ENCODE data around the gene MTPN.

MTPN gene, protein sequence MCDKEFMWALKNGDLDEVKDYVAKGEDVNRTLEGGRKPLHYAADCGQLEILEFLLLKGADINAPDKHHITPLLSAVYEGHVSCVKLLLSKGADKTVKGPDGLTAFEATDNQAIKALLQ

DNA sequence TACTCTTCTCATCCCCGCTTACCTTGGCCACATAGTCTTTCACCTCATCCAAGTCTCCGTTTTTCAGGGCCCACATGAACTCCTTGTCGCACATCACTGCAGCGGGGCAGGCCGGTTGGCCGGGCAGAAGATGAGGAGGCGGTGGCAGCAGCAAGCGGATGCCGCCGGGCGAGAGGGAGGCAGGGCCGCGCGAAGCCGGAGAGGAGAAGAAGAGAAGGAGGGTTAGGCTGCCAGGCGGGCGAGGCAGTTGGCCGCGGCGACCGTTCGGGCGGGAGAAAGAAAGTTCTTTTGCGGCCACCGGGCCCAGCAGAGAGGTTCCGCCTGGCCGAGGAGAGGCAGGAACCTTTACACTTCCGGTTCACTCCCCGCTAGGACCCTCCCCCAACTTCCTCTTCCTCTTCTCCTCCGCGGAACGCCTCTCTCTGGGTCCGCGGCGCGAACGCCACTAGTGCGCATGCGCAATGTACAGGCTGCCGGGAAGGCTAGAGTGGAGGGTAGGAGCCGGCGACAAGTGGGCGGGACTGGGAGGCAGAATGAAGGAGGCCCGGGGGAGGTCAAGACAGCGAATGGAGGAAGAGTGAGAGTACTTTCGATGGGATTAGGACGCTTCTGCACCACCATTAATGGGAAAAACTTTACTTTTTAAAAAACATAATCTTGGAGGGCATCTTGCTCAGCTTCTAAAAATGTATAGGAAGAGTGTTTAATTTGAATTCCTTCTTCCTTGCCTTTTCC lies at the start of gene MTPN:
MTPN (minus strand) TSS at position 353 of the 735 bp plus-strand sequence; CDS start at position 94, 259 bp downstream.
- DNase-seq, result peak; percentile 98

DNA sequence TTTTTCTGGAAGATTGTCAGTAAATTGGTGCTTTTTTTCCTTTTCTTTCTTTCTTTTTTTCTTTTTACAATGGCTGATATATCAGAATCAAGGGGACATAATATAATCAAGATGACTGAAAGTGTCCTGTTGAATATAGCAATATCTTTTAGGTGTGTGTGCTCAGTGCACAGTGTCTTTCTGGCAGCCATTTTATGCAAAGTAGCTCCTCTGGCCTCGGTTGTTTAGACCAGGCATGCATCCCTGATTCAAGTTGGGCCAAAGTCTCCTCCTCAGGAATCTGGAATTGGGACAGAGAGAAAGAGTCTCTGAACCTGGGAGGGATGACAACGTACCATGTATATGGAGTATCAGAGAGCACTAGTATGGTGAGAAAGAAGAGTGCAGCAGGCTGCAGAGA lies 49.0 kb upstream of the MTPN start:
- no peak for DNase-seq

DNA sequence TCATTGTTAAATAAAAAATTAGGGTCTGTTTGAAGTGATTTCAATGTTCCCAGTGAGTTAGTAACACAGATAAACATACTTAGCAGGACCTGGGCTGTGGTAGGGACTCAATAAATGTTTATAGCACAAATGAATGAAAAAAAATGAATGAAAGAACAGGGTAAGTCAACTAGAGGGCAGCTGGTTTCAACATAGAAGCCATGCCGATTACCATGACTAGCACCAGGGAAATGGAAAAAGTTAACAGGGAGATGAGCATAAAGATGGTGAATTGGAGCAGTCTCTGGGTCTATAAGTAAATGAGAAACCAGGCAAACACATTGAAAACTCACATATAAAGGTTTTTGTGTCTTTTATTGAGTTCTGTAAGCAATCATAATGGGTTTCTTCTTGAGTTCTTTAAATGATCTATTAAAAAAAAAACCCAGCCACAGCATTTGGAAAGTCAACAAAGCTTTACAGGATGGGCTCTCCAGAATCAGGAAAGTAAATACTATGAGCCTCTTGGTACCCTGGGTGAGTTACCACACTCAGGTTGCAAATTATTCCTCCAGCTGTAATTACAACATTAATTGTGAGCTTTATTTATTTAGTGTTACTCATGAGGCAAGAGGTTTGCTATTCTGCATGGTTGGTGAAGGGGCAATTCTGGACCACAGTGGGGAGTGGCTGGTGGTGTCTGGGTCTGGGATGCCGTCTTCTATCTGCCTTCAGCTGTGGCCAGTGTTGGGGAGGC lies 46.1 kb upstream of the MTPN start:
- DNase-seq, result no peak

DNA sequence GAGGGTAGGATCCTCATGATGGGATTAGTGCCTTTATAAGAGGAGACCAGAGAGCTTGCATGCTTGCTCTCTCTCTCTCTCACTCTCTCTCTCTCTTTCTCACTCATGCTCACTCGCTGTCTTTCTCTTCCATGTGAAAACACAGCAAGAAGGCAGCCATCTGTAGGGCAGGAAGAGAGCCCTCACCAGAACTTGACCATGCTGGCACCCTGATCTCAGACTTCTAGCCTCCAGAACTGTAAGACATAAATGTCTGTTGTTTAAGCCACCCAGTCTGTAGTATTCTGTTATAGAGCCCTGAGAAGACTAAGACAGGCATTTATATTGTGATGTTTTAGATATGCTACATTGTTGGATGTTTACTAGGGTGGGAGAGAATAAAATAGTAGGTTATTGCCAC lies 43.4 kb upstream of the MTPN start:
- no peak for DNase-seq

DNA sequence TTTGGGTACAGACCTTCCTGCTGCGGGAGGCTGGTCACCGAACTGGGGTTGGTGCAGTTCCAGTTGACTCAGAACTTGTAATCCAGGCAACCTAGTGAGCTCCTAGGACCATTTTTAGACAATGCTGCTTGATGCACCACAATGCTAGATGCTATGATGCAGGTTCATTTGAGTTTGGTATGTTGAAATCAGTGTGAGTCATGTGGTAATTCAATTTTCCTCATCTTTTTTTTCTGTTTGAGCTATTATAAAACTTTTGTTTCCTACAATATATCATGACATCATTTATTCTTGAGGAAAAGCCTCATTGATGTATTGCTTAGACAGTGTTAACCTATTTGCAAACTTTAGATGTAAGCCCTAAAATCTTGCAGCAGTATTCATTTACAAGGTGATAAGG lies 40.9 kb upstream of the MTPN start:
- DNase-seq, result no peak

DNA sequence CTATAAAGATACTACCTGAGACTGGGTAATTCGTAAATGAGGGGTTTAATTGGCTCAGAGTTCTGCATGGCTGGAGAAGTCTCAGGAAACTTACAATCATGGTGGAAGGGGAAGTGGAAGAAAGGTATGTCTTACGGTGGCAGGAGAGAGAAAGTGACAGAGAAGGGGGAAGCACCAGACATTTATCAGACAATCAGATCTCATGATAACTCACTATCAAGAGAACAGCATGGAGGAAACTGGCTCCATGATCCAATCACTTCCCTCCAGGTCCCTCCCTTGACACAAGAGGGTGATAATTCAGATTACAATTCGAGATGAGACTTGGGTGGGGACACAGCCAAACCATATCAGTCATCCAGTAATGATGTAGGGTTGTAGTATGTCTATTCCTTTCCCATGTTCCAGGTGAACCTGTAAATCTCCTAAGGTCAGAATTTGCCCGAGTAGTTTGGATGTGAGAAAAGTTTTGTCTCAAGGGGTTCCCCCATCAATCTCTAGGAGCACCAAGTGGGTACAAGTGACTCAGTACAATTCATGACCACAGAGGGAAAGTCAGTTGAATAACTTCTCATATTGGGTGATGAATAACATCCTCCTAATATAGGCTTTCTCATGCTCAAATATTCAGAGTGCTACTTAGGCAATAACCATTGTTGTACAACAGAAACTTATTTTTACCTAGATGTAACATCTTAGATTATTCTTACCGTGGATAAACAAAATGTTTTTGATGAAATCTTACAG lies 39.7 kb upstream of the MTPN start:
- DNase-seq, result no peak

DNA sequence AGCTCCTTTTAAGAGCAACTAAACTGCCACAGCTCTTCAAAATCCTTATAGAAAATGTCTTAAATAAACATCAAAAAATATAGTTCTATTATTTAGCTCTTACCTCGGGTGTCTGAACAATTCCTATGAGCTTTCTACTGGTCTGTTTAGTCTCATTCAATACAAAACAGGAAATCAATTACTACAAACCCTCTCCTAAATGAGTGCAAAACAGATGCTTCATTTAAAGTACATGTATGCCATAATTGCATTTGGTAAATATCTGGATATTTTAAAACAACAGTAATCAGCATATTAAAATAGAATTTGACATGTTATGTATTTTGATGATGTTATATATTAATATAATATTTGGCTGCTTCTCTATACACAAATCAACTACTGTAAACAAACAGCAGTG lies 38.5 kb upstream of the MTPN start:
- no peak for DNase-seq

DNA sequence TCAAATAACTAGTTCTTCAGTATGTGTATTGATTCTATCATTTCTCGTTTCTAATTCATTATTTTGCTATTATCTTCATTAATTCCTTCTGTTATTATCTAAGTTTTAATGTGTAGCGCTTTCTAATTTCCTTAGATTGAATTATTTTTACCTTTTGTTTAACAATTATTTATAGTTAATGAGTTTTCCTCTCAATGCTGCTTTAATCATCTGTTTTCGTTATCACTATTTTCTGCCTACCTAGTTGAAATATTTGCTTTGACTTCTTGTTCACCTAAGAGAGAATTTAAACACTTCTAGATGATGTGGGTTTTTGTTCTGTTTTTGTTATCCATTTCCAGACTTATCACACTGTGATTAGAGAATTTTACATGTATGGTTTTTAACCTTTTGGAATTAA lies 37.5 kb upstream of the MTPN start:
- no peak for DNase-seq

DNA sequence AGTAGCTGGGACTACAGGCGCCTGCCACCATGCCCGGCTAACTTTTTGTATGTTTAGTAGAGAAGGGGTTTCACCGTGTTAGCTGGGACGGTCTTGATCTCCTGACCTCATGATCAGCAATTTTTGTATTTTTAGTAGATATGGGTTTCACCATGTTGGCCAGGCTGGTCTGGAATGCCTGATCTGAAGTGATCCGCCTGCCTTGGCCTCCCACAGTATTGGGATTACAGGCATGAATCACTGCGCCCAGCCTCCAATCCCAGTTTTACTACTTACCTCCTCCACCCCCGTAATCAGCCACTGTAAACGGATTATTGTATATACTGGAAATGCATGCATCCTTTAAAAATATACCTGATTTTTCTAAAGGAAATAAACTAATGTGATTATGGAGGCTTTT lies 35.1 kb upstream of the MTPN start:
- no peak for DNase-seq

DNA sequence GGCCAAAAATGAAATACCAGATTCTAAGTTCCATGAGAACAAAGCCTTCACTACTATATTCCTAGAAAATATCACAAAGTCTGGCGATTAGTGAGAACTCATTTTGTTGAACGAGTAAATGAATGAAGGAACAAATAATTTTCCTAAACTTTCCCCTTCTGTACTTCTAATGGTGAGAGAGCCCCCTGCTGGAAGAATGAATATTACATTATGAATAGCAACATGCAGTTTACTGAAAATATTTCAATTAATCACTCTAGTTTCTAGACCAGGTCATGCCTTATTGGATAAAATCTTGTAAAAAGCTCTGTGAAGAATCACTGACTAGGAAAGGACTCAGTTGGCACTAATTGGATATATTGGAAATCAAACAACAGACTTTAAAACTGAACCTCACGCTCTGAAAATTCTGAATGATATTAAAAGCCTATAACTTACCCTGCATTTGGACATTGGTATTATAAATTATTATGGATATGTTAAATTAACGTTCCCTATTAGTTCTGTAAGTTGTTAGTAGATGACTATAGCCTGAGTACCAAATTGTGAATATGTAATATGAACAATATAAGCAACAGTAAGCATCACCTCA lies 32.4 kb upstream of the MTPN start:
- peak; percentile 64 for DNase-seq

DNA sequence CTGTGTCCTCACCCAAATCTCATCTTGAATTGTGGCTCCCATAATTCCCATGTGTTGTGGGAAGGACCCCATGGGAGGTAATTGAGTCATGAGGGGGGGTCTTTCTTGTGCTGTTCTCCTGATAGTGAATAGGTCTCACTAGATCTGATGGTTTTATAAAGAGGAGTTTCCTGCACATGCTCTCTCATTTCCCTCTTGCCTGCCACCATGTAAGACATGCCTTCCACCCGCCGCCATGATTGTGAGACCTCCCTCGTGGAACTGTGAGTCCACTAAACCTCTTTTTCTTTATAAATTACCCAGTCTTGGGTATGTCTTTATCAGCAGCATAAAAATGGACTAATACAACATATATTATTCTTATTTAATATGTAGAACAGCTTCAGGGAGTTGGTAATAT lies 29.0 kb upstream of the MTPN start:
- no peak for DNase-seq

DNA sequence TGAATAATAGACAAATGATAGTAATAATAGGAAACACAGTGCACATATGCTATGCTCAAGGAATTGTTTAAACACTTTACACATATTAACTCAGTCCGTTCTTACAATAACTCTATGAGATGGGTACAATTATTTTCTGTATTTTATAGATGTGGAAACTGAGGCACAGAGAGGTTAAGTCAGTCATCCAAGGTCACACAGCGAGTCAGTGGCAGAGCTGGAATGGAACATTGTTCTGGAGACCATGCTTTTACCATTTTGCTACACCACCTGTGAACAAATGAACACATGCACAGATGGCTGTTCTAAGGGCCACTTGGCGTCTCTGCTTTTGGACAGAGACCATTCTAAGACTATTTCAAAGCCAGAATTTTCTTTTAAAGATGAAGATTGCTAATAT lies 26.9 kb upstream of the MTPN start:
- no peak for DNase-seq

DNA sequence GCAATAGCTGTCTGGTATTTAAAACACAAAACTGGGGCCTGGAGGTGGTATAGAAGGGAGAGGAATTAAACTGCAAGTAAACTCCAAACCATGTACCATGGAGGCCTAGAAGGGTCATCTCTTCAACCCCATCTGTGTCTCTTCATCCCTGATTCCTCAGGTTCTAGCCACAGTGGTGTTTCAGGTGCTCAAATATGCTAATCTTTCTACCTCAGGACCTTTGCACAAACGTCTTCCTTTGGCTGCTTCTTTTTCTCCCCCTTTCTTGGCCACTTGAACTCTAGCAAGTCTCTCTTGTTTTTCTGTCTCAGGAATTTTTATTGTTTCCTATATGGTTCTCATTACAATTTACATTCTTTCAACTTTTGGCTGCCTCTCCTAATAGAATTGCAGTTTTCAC lies 25.6 kb upstream of the MTPN start:
- DNase-seq, result no peak

DNA sequence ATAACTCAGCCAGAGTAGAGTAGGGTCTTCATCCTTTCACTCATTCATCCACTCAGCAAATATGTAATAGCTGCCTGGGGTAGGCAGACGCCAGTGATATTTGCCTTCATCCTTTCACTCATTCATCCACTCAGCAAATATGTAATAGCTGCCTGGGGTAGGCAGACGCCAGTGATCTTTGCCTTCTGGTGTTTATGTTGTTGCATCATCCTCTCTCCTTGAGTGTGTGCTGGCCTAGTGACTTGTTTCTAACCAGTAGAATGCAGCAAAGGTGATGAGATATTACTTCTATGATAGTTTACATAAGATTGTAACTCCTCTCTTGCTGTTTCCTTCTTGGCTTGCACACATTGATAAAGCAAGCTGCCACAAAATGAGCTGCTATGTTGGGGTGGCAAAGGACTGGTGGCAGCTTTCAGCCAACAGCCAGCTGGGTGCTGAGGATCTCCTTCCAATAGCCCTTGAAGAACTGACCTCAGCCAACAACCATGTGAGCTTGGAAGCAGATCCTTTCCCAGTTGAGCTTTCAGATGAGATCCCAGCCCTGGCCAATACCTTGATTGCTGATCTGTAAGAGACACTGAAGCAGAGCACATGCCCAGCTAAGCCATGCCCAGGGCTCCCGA lies 23.2 kb upstream of the MTPN start:
- DNase-seq, result no peak

DNA sequence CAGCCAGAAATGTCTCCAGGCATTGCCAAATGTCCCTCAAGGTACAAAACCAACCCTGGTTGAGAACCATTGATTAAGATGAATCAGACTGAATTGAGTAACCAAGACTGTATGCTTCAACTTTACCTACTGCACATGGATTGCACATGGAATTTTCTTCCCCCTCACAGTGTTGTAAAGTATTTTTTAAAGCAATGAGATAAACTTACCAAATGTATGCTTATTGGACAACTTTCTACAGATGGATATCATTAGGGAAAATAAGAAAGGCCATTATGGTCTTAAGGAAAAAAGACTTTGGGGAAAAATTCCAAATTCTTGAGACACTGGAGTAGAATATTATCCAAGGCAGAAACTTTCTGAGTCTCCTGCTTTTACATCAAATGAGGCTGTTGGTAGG lies 20.9 kb upstream of the MTPN start:
- no peak for DNase-seq

DNA sequence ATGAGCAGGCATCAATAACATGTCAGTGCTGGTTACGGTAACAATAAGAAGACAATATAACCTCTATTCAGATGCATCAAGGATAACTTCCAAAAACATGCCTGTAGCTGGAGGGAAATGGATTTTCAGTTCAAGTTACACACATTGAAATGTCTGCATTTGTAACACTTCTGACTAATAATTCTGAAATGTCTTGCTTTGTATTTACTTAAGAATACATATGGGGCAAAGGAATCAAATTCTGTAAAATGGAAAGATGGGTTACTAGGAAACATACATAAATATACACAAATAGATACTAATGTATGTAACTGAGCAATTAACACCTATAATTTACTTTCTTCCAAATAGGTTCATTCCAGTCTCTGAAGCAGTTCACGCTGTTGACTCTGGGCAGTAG lies 18.6 kb upstream of the MTPN start:
- DNase-seq, result no peak

DNA sequence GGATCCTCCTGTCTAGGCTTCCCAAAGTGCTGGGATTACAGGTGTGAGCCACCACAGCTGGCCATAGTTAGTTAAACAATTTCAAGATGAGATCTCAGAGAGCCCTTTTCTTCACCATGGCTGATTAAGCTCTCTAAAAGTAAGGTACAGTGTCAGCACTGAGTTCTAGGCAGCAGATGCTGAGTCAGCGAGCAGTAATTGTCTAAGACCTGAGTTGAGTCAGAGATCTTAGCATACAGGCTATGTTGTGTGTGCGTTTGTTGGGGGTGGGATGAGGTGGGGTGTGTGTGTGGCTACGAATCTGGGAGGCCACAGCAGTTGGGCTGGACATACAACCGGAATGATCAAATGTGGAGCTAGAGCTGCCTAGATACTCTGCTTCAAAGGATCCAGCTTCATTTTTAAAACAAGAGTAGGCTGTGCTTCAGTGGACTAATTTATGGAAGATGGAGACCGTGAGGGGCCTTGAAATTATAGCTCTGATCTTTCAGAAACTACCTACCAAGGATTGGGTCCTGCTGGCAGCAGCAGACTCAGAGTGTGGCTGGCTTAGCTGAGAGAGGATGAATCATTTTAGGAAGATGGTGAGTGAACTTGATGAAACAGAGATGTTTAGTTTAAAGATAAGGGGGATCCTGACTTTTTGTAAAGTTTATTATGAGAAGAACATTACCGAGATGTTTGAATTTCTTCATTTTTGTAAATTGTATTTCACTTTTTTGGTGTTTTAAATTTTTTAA lies 17.5 kb upstream of the MTPN start:
- peak; percentile 27 for DNase-seq

DNA sequence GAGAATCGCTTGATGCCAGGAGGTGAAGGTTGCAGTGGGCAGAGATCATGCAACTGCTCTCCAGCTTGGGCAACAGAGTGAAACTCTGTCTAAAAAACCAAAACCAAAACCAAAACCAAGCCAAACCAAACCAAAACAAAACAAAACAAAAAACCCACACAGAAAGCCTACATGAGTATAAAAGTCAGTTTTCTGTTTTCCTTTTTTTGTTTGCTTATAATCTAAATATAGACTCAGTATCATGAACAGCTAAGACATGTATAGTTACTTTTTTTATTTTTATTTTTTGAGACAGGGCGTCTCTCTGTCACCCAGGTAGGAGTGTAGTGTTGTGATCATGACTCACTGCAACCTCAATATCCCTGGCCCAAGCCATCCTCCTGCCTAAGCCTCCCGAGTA lies 16.8 kb upstream of the MTPN start:
- DNase-seq, result peak; percentile 34

DNA sequence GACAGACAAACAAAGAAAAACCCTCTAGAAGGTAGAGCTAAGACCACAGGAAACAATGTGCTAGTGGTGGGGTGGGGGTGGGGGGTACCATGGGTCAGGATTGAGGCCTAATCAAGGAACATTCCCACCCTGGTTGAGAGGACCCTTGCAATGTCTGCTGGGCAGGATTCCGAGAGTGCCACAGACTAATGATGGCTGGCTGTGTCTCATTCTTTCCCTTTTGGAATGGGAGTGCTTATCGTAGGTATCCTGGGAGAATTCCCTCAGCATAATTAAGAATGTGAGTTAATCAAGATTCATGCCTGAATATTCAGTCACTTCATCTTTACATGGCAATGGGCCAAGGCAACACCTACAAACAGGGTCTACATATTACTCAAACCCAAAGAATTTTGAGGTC lies 14.7 kb upstream of the MTPN start:
- DNase-seq, result no peak

DNA sequence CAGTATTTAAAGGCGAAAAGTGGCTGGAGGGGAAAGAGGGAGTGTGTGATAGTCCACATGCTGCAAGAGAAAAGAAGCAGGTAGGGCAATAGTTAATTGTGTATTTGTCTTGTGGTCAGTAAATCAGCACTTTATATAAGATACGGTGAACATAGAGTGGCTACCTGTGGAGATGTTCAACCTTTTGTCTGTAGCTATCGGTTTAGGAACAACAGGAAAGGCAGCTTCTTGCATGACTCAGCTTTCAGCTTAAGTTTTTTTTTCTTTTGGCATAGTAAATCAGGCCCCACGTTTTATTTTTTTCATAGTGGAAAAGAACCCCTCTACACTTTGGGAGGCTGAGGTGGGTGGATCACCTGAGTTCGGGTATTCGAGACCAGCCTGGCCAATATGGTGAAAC lies 14.2 kb upstream of the MTPN start:
- no peak for DNase-seq

DNA sequence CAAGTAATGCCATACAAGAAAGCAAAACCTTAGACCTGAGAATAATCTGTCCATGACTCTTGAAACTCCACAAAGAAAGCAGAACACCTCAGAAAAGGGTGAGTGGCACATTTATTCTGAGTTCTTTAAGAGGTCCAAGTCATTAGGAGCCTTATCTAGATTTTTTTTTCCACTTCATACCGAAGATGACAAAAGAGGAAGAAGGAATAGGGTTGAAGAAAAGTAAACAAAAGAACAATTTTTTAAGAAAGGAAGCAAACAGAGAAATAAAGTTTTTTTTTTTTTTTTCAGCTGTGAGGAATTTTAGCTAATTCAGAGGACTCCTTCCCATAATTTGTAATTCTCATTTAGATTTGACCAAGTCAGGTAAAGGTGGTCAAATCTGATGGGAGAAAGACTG lies 13.1 kb upstream of the MTPN start:
- DNase-seq, result no peak

All from CD4-positive, alpha-beta T cell treated with Interleukin-4 for 4 hours (primary cell).